Esophagus muscularis mucosa (tissue), 3 donors: ENCODE data around the gene TENM4.

Experiments
- CTCF ChIP-seq, 3 experiments: fragments of 200-600 bp in 2 of 3; fragments of 450-650 bp in 1 of 3; sonication (generic) in 2 of 3; IDR thresholded peaks; one replicate each; pipeline ENCODE4 v1.5.1; 2017 to 2019; ENCODE audit warnings: antibody characterized with exemption in 3 of 3, mild to moderate bottlenecking in 2 of 3, moderate library complexity in 1 of 3
- POLR2A ChIP-seq: fragments of 450-650 bp; IDR thresholded peaks from one replicate; pipeline ENCODE4 v1.6.1; 2017; ENCODE audit warnings: antibody characterized with exemption, moderate library complexity, mild to moderate bottlenecking, low read depth

DNA sequence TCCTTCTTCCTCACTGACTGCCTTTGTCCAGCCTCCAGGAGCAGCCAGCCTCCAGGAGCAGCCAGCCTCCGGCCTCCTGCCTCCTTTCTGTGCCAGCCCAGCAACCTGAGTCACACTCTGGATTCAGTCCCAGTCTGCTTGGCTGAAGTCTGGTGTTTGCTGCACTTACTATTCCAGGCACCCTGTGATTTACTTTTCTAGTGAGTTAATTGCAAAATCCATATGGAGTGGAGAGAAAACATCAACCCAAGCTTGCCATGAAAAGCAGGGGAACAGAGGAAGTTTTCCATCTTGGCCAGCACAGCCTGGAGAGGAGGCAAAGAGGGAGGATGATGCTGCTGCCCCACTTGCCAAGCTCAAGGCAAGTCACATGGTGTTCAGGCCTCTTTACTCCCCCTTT lies 400.5 kb downstream of the TENM4 start:
- TF ChIP-seq CTCF (IDR thresholded peaks at IDR 0.05) (no peak), POLR2A (no peak)
